ENCODE measurements around the gene CAPN2. TPM values are rescaled to one million over a fixed set of nuclear protein-coding genes. Genes with fewer than 3 reads are reported as not detected.

The CAPN2 gene
- total RNA-seq, 2 experiments from 2014 or later, result 31.1 to 33.1 TPM

DNA sequence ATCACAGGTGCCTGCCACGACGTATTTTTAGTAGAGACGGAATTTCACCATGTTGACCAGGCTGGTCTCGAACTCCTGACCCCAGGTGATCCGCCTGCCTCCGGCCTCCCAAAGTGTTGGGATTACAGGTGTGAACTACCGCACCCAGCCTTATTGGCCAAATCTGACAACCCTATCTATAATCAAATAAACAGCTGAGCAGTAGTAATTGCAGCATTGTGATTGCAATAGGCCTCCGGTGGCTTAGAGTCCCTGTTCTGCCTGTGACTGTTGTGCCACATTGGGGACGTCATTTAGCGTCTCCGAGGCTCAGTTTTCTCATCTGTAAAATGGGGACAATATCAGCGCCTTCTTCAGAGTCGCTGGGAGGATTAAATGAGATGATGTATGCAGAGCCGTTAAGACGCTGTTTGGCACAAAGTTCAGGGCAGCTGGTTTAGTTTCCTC lies 569 bp upstream of the CAPN2 start:
- H3K9me3 Mint-ChIP-seq (ENCODE audit: low read depth), result no peaks in the 10 kb centered on the region
- peaks cover 59% of the 10 kb centered on the region for H3K4me1 Mint-ChIP-seq
- peak overlapping the region; percentile 47 for H3K4me3 Mint-ChIP-seq
- POLR2A ChIA-PET, result no interaction called here
- CTCF ChIA-PET, result interaction anchor here (0.6 to 2.1 kb wide), 4 partner anchors 9 to 38 kb away, joined by 3 to 10 read pairs (median 4); no protein-coding TSS in a partner anchor
- DNase-seq (no peak), ATAC-seq (no peak)
- H3K27me3 Mint-ChIP-seq, result no peaks in the 10 kb centered on the region
- H3K27ac Mint-ChIP-seq, result peak overlapping the region; percentile 47
- no peaks in the 10 kb centered on the region for H3K36me3 Mint-ChIP-seq (ENCODE audit: low read depth)
- intact Hi-C loops (cut with DNase I, micrococcal nuclease), result loop anchor here (1.0 to 10.0 kb wide), 6 partner anchors 15 to 786 kb away; partner anchors contain the start of genes DEGS1 (in 1 of the 2) and WDR26 (in 1 of the 2)

- intact Hi-C loops (cut with DNase I, micrococcal nuclease), result loop anchor here (1.0 to 10.0 kb wide), 6 partner anchors 13 to 784 kb away; partner anchors contain the start of genes DEGS1 (in 1 of the 2) and WDR26 (in 1 of the 2)
- no peaks in the 10 kb centered on the region for H3K9me3 Mint-ChIP-seq (ENCODE audit: low read depth)
- ChIA-PET POLR2A (no interaction called here), CTCF (interaction anchor here (0.6 to 2.1 kb wide), 4 partner anchors 10 to 202 kb away, joined by 3 to 10 read pairs (median 4); no protein-coding TSS in a partner anchor)
- peak; percentile 33 for ATAC-seq
- peak overlapping the region; percentile 82 for H3K27ac Mint-ChIP-seq
- peak overlapping the region; percentile 80 for H3K4me3 Mint-ChIP-seq
- peak; percentile 60 for DNase-seq
- peaks cover 2% of the 10 kb centered on the region for H3K36me3 Mint-ChIP-seq (ENCODE audit: low read depth)
- H3K4me1 Mint-ChIP-seq, result peaks cover 62% of the 10 kb centered on the region
- no peaks in the 10 kb centered on the region for H3K27me3 Mint-ChIP-seq
Observed at GRCh38 chr1:223712850-223713474, 623 bp downstream of the CAPN2 start.

DNA sequence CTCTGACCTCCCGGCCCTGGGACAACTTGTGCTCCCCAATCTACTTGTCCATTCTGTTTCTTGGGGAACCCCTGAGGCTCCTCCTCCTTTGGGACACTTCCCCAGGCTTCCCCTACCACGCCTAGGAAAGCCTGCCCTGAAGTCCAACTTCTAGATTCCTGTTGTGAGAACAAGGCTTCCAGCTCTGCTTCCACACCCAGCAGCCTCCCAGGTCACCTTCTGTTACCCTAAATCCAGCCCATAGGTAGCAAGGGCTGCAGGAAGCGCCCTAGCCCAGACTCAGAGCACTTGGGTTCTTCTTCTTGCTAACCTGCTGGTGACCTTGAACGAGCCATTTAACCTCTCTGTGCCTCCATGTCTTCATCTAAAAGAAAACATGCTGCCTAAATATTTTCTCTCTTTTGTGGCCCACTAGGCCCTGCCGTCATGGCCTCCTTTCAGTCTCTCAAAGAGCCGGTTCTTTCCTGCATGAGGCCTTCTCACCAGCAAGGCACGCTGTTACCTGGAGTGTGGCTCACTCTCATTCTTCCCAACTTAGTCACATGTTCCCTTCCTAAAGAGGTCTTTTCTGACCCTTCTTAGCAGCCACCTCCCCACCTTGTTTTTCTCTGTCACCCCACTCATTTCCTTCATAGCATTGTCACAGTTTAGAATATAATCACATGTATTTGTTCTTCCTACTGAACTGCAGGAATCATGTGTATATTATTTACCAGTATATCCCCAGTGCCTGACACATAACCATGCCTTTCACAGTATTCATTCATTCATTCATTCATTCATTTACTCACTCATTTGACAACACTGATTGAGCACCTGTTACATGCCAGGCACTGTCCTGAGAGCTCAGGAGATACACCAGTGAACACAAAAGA lies 1.4 kb downstream of the CAPN2 start:
- ATAC-seq (peak; percentile 3), DNase-seq (no peak)
- H3K9me3 Mint-ChIP-seq (ENCODE audit: low read depth), result no peaks in the 10 kb centered on the region
- intact Hi-C loops (cut with DNase I, micrococcal nuclease), result loop anchor here (1.0 to 10.0 kb wide), 5 partner anchors 13 to 784 kb away; partner anchors contain the start of genes DEGS1 (in 1 of the 2) and WDR26 (in 1 of the 2)
- peak overlapping the region; percentile 82 for H3K27ac Mint-ChIP-seq
- no peaks in the 10 kb centered on the region for H3K27me3 Mint-ChIP-seq
- ChIA-PET CTCF (interaction anchor here (2.1 kb wide), 1 partner anchor 36 kb away, joined by 10 read pairs; no protein-coding TSS in a partner anchor), POLR2A (no interaction called here)
- H3K4me3 Mint-ChIP-seq, result peak overlapping the region; percentile 80
- peaks cover 8% of the 10 kb centered on the region for H3K36me3 Mint-ChIP-seq (ENCODE audit: low read depth)
- peaks cover 68% of the 10 kb centered on the region for H3K4me1 Mint-ChIP-seq

DNA sequence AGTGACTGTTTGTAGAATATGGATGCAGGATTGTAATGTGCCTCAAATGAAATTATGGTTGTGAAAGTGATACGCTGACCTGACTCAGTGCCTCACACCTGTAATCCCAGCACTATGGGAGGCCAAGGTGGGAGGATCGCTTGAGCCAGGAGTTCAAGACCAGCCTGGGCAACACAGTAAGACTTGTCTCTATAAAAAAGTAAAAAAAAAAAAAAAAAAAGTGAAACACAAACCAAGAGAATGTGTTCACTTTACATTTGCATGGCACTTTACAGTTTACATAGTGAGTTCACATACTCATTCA lies 2.0 kb downstream of the CAPN2 start:
- Mint-ChIP-seq H3K9me3 (ENCODE audit: low read depth) (no peaks in the 10 kb centered on the region), H3K4me3 (peak overlapping the region; percentile 80), H3K27ac (peak overlapping the region; percentile 82), H3K36me3 (ENCODE audit: low read depth) (peaks cover 12% of the 10 kb centered on the region), H3K27me3 (no peaks in the 10 kb centered on the region), H3K4me1 (peaks cover 68% of the 10 kb centered on the region)
- POLR2A ChIA-PET, result no interaction called here
- ATAC-seq, result no peak
- intact Hi-C loops (cut with DNase I, micrococcal nuclease), result loop anchor here (5.0 to 10.0 kb wide), 4 partner anchors 33 to 783 kb away; partner anchors contain the start of genes DEGS1 (in 1 of the 2) and WDR26 (in 1 of the 2)
- DNase-seq, result no peak
- CTCF ChIA-PET, result no interaction called here

- H3K27ac Mint-ChIP-seq, result peak overlapping the region; percentile 52
- H3K4me3 Mint-ChIP-seq, result peak overlapping the region; percentile 4
- H3K9me3 Mint-ChIP-seq (ENCODE audit: low read depth), result no peaks in the 10 kb centered on the region
- intact Hi-C loops (cut with DNase I, micrococcal nuclease), result loop anchor here (5.0 to 10.0 kb wide), 4 partner anchors 32 to 782 kb away; partner anchors contain the start of genes DEGS1 (in 1 of the 2) and WDR26 (in 1 of the 2)
- no peak for ATAC-seq
- ChIA-PET CTCF (interaction anchor here (2.3 kb wide), 1 partner anchor 34 kb away, joined by 7 read pairs; no protein-coding TSS in a partner anchor), POLR2A (no interaction called here)
- DNase-seq, result no peak
- no peaks in the 10 kb centered on the region for H3K27me3 Mint-ChIP-seq
- peaks cover 18% of the 10 kb centered on the region for H3K36me3 Mint-ChIP-seq (ENCODE audit: low read depth)
- H3K4me1 Mint-ChIP-seq, result peaks cover 68% of the 10 kb centered on the region
Observed at GRCh38 chr1:223714849-223715603, 2.7 kb downstream of the CAPN2 start.

DNA sequence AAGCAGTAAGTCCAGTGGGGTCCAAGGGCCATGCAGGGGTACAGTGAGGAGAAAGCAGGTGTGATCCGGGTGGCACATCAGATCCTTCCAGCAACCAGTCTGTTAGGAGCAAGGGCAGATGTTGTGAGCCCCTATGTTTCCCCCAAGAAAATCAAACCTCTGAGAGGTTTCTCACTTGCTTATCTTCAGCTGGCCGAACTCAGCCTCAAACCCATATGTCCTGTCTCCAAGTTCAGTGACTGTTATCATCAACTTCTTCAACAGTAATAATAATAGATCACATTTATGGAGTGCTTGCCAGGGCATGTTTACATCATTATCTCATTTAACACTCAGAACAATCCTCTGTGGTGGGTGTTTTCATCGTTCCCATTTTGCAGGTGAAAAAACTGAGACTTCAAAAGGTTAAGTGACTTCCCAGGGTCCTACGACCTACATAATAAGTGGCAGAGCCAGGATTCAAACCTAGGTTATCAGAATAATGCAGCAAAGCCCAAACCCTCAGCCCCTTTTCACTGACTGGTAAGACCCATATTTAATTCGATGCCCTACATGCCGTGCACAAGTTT lies 3.3 kb downstream of the CAPN2 start:
- Mint-ChIP-seq H3K27me3 (no peaks in the 10 kb centered on the region), H3K9me3 (ENCODE audit: low read depth) (no peaks in the 10 kb centered on the region), H3K27ac (peak overlapping the region; percentile 73), H3K4me1 (peaks cover 70% of the 10 kb centered on the region), H3K4me3 (peak overlapping the region; percentile 47), H3K36me3 (ENCODE audit: low read depth) (peaks cover 22% of the 10 kb centered on the region)
- ATAC-seq, result no peak
- CTCF ChIA-PET, result interaction anchor here (0.9 to 2.3 kb wide), 2 partner anchors 34 to 618 kb away, joined by 3 to 7 read pairs; no protein-coding TSS in a partner anchor
- DNase-seq, result no peak
- POLR2A ChIA-PET, result no interaction called here
- intact Hi-C loops (cut with DNase I, micrococcal nuclease), result loop anchor here in 1 of 2 experiments (1.0 to 10.0 kb wide), 3 partner anchors 11 to 719 kb away; partner anchors contain the start of gene WDR26

GRCh38 chr1:223716302-223716862 lies 4.0 kb downstream of the CAPN2 start:
- POLR2A ChIA-PET, result no interaction called here
- intact Hi-C loops (cut with DNase I, micrococcal nuclease), result loop anchor here in 1 of 2 experiments (1.0 to 10.0 kb wide), 3 partner anchors 10 to 718 kb away; partner anchors contain the start of gene WDR26
- CTCF ChIA-PET, result interaction anchor here (0.7 to 2.3 kb wide), 7 partner anchors 18 to 617 kb away, joined by 3 to 7 read pairs (median 3); no protein-coding TSS in a partner anchor
- peaks cover 25% of the 10 kb centered on the region for H3K36me3 Mint-ChIP-seq (ENCODE audit: low read depth)
- peak; percentile 44 for ATAC-seq
- peak overlapping the region; percentile 73 for H3K27ac Mint-ChIP-seq
- peaks cover 69% of the 10 kb centered on the region for H3K4me1 Mint-ChIP-seq
- no peaks in the 10 kb centered on the region for H3K9me3 Mint-ChIP-seq (ENCODE audit: low read depth)
- no peaks in the 10 kb centered on the region for H3K27me3 Mint-ChIP-seq
- peak overlapping the region; percentile 47 for H3K4me3 Mint-ChIP-seq
- peak; percentile 67 for DNase-seq

GRCh38 chr1:223717123-223717522 lies 4.8 kb downstream of the CAPN2 start:
- Mint-ChIP-seq H3K4me1 (peaks cover 71% of the 10 kb centered on the region), H3K27me3 (no peaks in the 10 kb centered on the region), H3K36me3 (ENCODE audit: low read depth) (peaks cover 31% of the 10 kb centered on the region), H3K27ac (peak overlapping the region; percentile 73), H3K9me3 (ENCODE audit: low read depth) (no peaks in the 10 kb centered on the region), H3K4me3 (peak overlapping the region; percentile 47)
- POLR2A ChIA-PET, result interaction anchor here (0.6 to 0.7 kb wide), 2 partner anchors 23 to 1063 kb away, joined by 4 to 8 read pairs; no protein-coding TSS in a partner anchor
- ATAC-seq (no peak), DNase-seq (no peak)
- CTCF ChIA-PET, result interaction anchor here (0.9 to 2.3 kb wide), 6 partner anchors 16 to 54 kb away, joined by 3 to 7 read pairs (median 3); no protein-coding TSS in a partner anchor
- intact Hi-C loops (cut with DNase I, micrococcal nuclease), result loop anchor here in 1 of 2 experiments (10.0 kb wide), 1 partner anchor 718 kb away; the partner anchor contains the start of gene WDR26

- Mint-ChIP-seq H3K9me3 (ENCODE audit: low read depth) (no peaks in the 10 kb centered on the region), H3K36me3 (ENCODE audit: low read depth) (peaks cover 31% of the 10 kb centered on the region), H3K27me3 (no peaks in the 10 kb centered on the region), H3K27ac (peak overlapping the region; percentile 73), H3K4me3 (no peak overlapping the region), H3K4me1 (peaks cover 74% of the 10 kb centered on the region)
- peak; percentile 68 for ATAC-seq
- DNase-seq, result no peak
- CTCF ChIA-PET, result interaction anchor here (0.9 to 1.6 kb wide), 6 partner anchors 17 to 57 kb away, joined by 3 to 6 read pairs (median 4); no protein-coding TSS in a partner anchor
- POLR2A ChIA-PET, result interaction anchor here (0.6 to 0.7 kb wide), 2 partner anchors 45 to 1063 kb away, joined by 4 read pairs; no protein-coding TSS in a partner anchor
- intact Hi-C loops (cut with DNase I, micrococcal nuclease), result loop anchor here in 1 of 2 experiments (10.0 kb wide), 1 partner anchor 717 kb away; the partner anchor contains the start of gene WDR26
Observed at GRCh38 chr1:223717695-223718363, 5.5 kb downstream of the CAPN2 start.

Data from activated CD4-positive, alpha-beta T cell treated with anti-CD3 and anti-CD28 coated beads for 36 hours (primary cell).